HepG2 (cell line): ENCODE measurements around the gene ELL. TPM values are rescaled to one million over a fixed set of nuclear protein-coding genes. Genes with fewer than 3 reads are reported as not detected.

Source experiments
- AKAP8 ChIP-seq: sonication (generic); formaldehyde crosslinking; IDR thresholded peaks from 2 replicates; pipeline ENCODE4 v1.5.1; 2020; ENCODE audit warnings: mild to moderate bottlenecking, missing genetic modification reagents
- BHLHE40 ChIP-seq: IDR thresholded peaks from 2 replicates; pipeline ENCODE4 v1.6.1; 2011; ENCODE audit warnings: low read length, improper control_type of control experiment
- CBX5 ChIP-seq: sonication (generic); formaldehyde crosslinking; IDR thresholded peaks from 2 replicates; pipeline ENCODE4 v1.4.0; 2020; ENCODE audit warnings: missing genetic modification reagents, borderline replicate concordance
- FOXO1 ChIP-seq: sonication (generic); formaldehyde crosslinking; IDR thresholded peaks from 2 replicates; pipeline ENCODE4 v1.4.0; 2020; ENCODE audit warnings: missing genetic modification reagents
- GATA4 ChIP-seq: sonication (generic); IDR thresholded peaks from 2 replicates; pipeline ENCODE4 v1.6.1; 2016; ENCODE audit warnings: antibody characterized with exemption, low read depth, borderline replicate concordance
- IRF9 ChIP-seq: sonication (generic); formaldehyde crosslinking; IDR thresholded peaks from 2 replicates; pipeline ENCODE4 v1.8.0; 2022; ENCODE audit warnings: missing genetic modification reagents, mild to moderate bottlenecking, borderline replicate concordance
- KDM5A ChIP-seq: fragments of 200-600 bp; sonication (generic); IDR thresholded peaks from 2 replicates; pipeline ENCODE4 v1.7.0; 2018; ENCODE audit warnings: antibody characterized with exemption, mild to moderate bottlenecking, low read length, borderline replicate concordance
- KIAA2018 ChIP-seq: sonication (generic); formaldehyde crosslinking; IDR thresholded peaks from 2 replicates; pipeline ENCODE4 v1.5.0; 2020; ENCODE audit warnings: mild to moderate bottlenecking, missing genetic modification reagents, borderline replicate concordance
- MIER2 ChIP-seq: IDR thresholded peaks from 2 replicates; pipeline ENCODE4 v1.6.1; 2016; ENCODE audit warnings: missing biosample characterization, missing genetic modification reagents
- MNT ChIP-seq: fragments of 450-650 bp; IDR thresholded peaks from 2 replicates; pipeline ENCODE4 v1.6.1; 2016
- NCOA1 ChIP-seq: sonication (generic); formaldehyde crosslinking; IDR thresholded peaks from 2 replicates; pipeline ENCODE4 v1.9.0; 2021; ENCODE audit warnings: missing genetic modification reagents
- YEATS4 ChIP-seq: sonication (generic); formaldehyde crosslinking; IDR thresholded peaks from 2 replicates; pipeline ENCODE4 v1.4.0; 2020; ENCODE audit warnings: missing genetic modification reagents, borderline replicate concordance
- ZNF251 ChIP-seq: sonication (generic); formaldehyde crosslinking; IDR thresholded peaks from 2 replicates; pipeline ENCODE4 v1.9.0; 2021; ENCODE audit warnings: mild to moderate bottlenecking, missing genetic modification reagents
- ZNF33A ChIP-seq: sonication (generic); formaldehyde crosslinking; IDR thresholded peaks from 2 replicates; pipeline ENCODE4 v1.5.1; 2020; ENCODE audit warnings: missing genetic modification reagents, mild to moderate bottlenecking, moderate library complexity, borderline replicate concordance
- ZNF543 ChIP-seq: sonication (generic); formaldehyde crosslinking; IDR thresholded peaks from 2 replicates; pipeline ENCODE4 v1.4.0; 2020; ENCODE audit warnings: mild to moderate bottlenecking, missing genetic modification reagents
- ZNF724P ChIP-seq: sonication (generic); formaldehyde crosslinking; IDR thresholded peaks from 2 replicates; pipeline ENCODE4 v1.8.0; 2022; ENCODE audit warnings: missing genetic modification reagents, borderline replicate concordance
- ZNF776 ChIP-seq: sonication (generic); formaldehyde crosslinking; IDR thresholded peaks from 2 replicates; pipeline ENCODE4 v1.4.0; 2020; ENCODE audit warnings: mild to moderate bottlenecking, missing genetic modification reagents
- ZNF788 ChIP-seq: sonication (generic); formaldehyde crosslinking; IDR thresholded peaks from 2 replicates; pipeline ENCODE4 v1.5.0; 2020; ENCODE audit warnings: mild to moderate bottlenecking, missing genetic modification reagents, borderline replicate concordance
- ZSCAN25 ChIP-seq: sonication (generic); formaldehyde crosslinking; IDR thresholded peaks from 2 replicates; pipeline ENCODE4 v1.8.0; 2022; ENCODE audit warnings: mild to moderate bottlenecking, missing genetic modification reagents
- polyA plus RNA-seq, 8 experiments: library from polyadenylated mRNA; depleted of rRNA in 3 of 8; stranded (reverse) in 7 of 8; unstranded in 1 of 8; fragments of >200 nt; fragmentation: Illumina TruSeq in 4 of 8; extraction: Trizol in 4 of 8; gene quantifications; 2 replicates each; pipeline versions ENCODE4 v1.2.1 to v1.2.3, GENCODE V29; 2011 to 2016; ENCODE audit warnings: low read depth in 4 of 8, missing spikeins in 1 of 8, mixed read lengths in 1 of 8; ENCODE audit not compliant: insufficient read depth in 1 of 8
- total RNA-seq, 5 experiments: library from RNA; depleted of rRNA; stranded (reverse); fragments of >200 nt; fragmentation: Illumina TruSeq; extraction: Trizol; gene quantifications; 2 replicates each; pipeline ENCODE4 v1.2.3, GENCODE V29; 2016; ENCODE audit warnings: low read depth in 1 of 5

ELL gene
- total and polyA plus RNA-seq, 2 of the 13 experiments (the other 11 are each of a cell fraction or from before 2014, with no cell fraction given) = 3.7 to 5.4 TPM

GRCh38 chr19:18503971-18504885 is 17.6 kb downstream of the ELL start (continued):
- TF ChIP-seq IRF9 (CRISPR knock-in tag) (no peak), FOXO1 (CRISPR knock-in tag) (peak; percentile 35; the same call in 1 of the 2 replicates), KIAA2018 (CRISPR knock-in tag) (no peak), ZNF788 (CRISPR knock-in tag) (peak; percentile 55; the same call in 1 of the 2 replicates), GATA4 (0 out of 2 replicates have a peak, but pooled peaks have one; percentile 20), MIER2 (CRISPR knock-in tag) (no peak), ZSCAN25 (CRISPR knock-in tag) (peak; percentile 98), YEATS4 (no peak), ZNF776 (CRISPR knock-in tag) (no peak), ZNF33A (CRISPR knock-in tag) (no peak), ZNF251 (CRISPR knock-in tag) (no peak), ZNF543 (CRISPR knock-in tag) (no peak), ZNF724P (CRISPR knock-in tag) (peak; percentile 37; the same call in 1 of the 2 replicates), NCOA1 (CRISPR knock-in tag) (no peak), AKAP8 (CRISPR knock-in tag) (no peak), BHLHE40 (peak; percentile 36; the same call in 1 of the 2 replicates), MNT (peak; percentile 57), CBX5 (CRISPR knock-in tag) (no peak), KDM5A (no peak)
